Stimulated activated CD4-positive, alpha-beta T cell treated with anti-CD3 and anti-CD28 coated beads, Interleukin-2, amount 100 ng/mL, for 24 hours (primary cell): ENCODE results near the gene SLC35F3.

Experiments used
- DNase-seq, 2 donors: peaks; one replicate each; pipeline ENCODE4 v3.0.0-alpha.2; 2020

Gene SLC35F3

DNA sequence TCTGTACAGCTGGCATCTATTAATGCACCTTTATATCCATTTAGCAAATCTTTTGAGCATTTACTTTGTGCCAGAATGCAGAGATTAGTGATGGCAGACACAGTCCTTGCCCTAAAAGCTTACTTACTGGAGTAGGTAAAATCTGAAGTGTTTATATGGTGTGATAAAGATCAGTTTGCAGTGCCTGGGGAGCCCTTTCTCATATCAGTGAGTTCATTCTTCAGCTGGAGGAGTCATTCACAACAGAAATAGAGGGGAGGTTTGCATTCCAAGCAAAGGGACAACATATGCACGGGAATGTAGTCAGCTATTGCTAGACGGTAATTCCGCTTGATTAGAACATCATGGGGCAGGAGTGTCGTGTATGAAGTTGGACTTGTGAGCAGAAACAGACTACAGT, 8.4 kb downstream of the SLC35F3 start:
- no peak for DNase-seq

DNA sequence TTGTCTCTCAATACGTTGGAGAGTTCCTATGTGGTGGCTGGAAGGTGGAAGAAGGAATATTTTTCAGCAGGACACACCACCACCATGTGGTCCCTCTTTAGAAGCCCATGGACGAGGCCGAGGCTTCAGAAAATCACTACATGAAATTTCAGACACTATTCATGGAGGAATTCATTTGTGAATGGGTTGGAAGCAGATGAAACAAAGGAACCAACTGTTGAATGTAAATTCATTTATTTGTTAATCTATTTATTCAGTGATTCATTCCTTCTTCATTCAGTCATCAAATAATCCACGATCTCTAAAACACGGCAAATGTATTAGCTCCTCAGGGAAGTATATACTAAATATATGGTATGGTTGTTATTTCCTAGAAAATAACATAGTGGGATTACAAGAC, 12.2 kb downstream of the SLC35F3 start:
- no peak for DNase-seq

DNA sequence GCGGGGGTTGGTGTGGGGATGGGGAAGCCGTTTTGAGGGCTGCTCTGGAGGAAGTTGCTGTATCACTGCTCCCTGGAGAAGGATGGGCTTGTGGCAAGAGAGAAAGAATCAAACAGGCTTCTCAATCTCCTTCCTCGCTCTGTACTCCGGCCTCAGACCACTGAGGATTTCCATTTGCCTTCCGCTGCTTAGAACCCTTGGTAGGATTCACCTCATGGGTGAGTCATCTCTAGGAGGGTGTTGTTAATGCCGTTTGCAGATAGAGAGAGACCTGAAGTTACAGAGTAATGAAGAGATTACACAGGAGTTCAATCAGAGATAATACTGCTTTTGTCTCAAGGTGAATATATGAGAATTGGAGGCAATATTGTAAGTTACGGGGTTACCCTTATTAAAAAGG, 15.3 kb downstream of the SLC35F3 start:
- DNase-seq = no peak

DNA sequence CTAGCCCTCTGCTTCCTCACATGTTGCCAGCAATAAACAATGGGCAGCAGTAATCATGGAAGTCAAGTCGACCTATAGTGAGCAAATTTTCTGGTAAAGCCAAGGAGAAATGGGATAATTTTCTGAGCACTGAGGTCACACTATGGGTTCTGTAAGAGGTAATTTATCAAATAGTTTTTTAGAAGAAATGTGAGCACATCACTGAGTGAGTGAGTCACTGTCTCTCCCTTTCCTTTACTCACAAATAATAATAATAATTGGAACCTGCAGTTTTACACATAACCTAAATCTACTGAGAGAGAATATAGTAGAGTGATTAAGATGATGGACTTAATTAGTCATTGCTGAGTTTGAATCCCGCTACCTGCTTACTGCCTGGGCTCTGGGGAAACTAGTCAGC, 23.6 kb downstream of the SLC35F3 start:
- no peak for DNase-seq

DNA sequence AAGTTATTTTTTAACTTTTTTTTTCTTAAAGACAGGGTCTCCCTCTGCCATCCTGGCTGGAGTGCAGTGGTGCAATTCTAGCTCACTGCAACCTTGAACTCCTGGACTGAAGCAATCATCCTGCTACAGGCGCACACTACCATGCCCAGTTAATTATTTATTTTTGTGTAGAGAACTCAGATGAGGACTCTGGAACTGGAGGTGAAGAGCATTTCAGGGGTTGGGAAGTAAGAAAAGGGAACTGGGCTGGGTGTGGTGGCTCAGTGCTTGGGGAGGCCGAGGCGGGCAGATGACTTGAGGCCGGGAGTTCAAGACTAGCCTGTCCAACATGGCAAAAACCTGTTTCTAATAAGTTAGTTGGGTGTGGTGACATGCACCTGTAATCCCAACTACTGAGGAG, 28.9 kb downstream of the SLC35F3 start:
- no peak for DNase-seq

DNA sequence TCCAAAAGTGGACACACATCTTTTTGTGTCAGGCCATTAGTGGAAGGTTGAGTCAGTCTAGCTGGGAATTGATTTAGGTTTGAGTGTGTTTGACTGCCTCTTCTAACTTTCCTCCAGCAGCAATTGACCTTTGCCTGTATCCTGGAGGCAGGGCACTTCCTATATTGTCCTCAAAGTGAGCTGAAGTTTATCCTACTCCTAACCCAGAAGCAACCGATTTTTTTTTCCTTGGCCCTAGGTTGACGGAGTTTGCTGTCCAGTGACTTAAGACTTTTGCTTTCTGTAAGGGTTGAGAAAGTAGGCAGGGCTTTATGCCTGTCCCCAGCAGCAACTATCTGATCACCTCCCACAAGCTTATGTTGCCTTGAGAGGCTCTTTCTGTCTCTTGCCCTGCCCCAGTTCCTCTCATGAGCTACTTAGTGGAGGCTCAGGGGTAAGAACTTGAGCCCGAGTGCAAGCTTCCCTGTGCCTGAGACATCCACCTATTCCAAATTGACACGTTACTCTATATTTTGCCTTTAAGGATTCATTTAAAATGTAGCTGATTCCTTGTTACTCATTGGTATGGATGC, 30.9 kb downstream of the SLC35F3 start:
- no peak for DNase-seq

DNA sequence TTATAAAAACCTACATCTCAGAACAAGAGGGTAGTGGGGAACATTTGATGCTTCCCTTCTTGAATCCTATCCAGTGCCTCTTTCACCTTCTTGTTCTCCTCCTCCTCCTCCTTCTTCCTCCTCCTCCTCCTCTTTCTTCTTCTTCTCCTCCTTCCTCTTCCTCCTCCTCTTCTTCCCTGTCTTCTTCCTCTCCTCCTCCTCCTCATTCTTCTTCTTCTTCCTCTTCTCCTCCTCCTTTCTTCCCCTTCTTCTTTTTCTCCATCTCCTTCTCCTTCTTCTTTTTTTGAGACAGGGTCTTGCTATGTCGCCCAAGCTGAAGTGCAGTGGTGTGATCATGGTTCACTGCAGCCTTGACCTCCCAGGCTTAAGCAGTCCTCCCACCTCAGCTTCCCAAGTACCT, 31.9 kb downstream of the SLC35F3 start:
- DNase-seq = no peak

DNA sequence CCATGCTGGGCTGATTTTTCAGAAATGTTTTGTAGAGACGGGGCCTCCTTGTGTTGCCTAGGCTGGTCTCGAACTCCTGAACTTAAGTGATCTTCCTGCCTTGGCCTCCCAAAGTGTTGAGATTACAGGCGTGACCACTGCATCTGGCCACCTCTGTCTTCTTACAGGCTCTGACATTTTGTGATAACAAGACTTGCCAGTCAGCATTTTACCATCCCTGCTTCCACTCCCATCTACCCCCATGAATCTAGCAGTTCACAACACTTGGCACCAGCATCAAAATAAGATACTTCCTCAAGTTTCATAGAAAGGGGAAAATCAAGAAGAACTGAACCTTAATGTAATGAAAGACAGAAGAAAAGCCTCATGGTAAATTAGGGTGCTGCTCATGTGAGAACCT, 32.4 kb downstream of the SLC35F3 start:
- DNase-seq = no peak

DNA sequence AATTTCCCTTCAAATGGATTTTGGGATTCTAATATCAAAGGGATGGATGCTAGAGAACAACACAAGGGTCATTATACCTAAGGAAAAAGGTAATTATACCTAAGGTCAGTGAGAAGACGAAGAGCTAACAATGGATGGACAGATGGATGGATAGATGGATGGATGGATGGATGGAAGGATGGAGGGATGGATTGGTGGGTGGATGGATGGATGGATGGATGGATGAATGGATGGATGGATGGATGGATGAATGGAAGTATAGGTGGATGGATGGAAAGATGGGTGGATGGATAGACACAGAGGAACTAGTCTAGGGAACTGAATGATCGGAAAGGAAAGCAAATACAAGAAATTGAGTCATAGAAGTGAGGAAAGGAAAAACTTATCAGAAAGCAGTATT, 34.0 kb downstream of the SLC35F3 start:
- DNase-seq = no peak

DNA sequence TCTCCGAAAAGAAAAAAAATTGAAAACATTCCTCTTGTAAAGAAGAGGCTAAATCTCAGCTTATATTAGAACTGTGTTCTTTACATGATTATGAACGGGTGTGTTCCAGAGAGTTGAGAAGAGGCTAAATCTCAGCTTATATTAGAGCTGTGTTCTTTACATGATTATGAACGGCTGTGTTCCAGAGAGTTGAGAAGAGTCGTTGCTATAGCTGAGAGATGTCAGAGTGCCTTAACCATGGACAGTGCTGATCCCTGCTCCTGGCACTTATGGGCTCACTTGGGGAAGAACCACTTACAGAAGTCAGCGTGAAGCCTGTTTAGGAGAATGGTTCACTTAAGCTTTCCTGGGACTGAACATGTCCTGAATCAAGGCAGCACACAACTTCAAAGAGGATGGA, 35.0 kb downstream of the SLC35F3 start:
- DNase-seq = no peak

DNA sequence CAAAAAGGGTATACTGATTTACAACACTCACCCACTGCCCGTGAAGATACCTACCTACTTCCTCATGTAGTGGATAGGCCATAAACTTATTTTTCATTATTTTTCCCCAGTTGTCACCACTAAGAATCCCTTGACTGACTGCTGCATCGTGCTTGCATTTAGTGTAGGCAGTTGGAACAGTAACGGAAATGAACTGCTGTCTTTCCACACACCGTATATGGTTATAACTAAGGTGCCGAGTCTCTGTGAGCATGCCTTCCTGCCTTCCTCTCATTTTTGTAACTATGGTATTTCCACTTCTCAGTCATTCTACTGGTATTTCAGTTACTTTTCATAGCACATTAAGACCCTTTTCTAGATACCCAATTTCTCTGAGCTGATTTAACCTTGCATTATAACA, 36.4 kb downstream of the SLC35F3 start:
- DNase-seq = no peak

DNA sequence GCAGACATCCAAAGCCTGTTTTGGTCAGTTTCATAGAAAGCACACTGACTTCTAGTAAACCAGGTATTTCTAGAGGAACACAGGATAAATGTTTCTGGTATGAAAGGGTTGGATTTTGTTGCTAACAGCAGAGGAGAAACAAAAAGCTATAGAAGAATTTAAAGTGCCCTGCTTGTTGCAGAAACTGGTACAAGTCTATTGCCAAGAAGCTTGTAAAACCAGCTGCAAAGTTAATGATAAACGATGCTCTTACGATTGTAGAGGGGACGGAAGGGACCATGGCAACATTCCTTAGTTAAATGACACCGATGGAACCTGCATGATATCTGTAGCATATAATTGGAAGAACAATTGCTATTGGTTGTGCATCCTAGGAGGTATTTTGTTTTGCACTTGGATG, 40.1 kb downstream of the SLC35F3 start:
- no peak for DNase-seq

DNA sequence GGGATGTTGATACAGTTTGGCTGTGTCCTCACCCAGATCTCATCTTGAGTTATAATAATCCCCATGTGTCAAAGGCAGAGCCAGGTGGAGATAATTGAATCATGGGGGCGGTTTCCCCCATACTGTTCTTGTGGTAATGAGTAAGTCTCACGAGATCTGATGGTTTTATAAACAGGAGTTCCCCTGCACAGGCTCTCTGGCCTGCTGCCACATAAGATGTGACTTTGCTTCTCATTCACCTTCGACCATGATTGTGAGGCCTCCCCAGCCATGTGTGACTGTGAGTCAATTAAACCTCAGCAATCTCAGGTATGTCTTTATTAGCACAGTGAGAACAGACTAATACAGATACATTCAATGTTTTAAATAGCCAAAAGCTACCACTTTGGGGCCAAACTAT, 41.1 kb downstream of the SLC35F3 start:
- DNase-seq = no peak

DNA sequence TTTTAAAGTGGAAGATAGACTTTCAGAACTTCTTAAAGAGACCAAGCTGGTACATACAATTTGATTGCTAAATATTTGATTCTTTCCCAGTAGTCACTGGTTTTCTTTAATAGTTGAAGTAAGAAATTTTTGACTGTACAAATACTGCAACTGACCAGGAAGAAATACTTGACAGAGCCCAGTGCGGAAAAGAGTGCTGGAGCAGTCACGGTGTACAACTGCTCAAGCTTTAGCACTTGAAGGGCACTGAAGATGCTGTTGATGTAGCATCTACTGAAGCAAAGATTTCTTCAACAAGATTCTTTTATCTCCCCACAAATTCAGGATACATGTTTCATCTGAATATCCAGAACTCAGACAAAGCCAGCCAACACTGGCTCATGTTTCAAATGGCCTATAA, 41.5 kb downstream of the SLC35F3 start:
- DNase-seq = no peak

DNA sequence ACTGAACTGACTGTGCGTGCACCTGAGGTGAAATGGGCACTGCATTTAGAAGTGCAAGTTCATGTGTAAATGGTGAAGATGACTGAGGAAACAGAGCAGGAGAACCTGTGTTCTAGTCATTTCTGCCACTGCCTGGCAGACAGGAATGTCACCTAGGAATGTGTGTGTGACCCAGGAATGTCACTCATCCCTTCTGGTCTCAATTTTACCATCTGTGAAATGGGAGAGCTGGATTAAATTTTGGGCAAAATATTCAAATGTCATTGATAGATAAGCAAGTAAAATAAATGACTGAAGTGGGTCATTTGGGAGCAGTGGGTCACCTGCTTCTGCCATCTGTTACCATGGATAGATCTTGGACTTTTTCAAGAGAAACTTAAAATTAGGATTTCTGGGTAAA, 42.2 kb downstream of the SLC35F3 start:
- DNase-seq = no peak

DNA sequence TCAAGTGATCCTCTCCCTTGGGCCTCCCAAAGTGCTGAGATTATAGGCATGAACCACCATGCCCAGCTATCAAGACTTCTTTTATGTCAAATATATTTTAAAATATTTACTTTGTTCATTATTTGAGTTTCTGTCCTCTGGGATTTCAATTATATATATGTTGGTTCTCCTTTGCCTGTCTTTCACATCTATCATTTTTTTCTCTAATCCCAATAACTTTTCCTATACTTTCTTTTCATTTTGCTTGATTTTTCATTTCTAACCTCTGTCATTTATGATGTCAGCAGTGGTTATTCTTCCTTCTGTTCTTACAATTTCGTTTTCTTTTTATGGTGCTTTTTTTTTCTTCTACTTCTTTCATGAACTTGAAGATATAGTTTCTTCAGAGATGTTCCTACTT, 47.3 kb downstream of the SLC35F3 start:
- DNase-seq = no peak

DNA sequence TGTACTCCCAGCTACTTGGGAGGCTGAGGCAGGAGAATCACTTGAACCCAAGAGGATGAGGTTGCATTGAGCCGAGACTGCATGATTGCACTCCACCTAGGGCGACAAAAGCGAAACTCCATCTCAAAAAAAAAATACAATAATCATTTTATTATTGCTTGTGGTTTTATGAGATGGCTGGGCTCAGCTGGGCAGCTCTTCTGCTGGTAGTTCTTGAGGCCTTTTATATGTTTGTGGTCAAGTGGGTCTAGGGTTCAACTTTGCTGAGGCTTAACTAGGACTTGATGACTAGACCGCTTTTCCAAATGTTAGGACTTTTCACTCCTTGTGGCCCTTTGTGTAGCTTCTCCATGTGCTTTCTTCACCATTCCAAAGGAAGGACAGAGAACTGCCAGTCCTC, 53.2 kb downstream of the SLC35F3 start:
- no peak for DNase-seq

DNA sequence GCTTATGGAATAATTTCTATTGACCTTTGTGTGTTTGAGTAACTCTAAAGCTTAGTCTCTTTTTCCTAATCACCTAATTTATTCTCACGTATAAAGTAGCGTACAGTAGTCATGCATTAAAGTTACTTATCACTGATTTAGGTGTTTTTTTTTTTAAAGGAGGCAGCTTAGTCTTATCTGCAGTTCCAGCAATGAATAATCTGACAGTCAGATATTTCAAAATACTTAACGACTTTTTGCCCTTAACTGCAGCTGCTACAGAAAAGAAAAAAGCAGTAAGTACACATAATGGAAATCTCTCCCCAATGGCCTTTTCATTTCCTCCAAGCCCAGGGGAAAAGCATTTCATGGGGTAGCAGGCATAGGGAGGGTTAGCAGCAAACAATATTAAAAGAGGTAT, 54.6 kb downstream of the SLC35F3 start:
- no peak for DNase-seq

DNA sequence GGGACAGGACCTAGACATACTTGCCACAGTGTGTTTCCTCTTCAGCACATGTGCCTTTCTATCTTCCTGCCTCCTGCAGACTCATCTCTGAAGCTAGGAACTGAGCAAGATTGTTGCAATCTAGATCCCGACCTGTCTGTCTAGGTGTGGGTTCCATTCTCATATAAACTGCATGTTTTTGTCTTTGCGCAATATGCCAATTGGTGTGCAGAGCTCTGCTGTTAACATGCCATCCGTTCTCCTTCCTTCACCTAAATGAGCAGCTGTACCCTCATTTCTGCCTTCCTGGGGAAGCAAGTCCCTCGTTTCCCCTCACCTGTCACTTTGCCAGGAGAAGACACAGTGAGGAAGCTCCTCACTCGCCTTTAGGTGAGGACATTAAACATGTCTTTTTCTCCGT, 55.5 kb downstream of the SLC35F3 start:
- DNase-seq = no peak

DNA sequence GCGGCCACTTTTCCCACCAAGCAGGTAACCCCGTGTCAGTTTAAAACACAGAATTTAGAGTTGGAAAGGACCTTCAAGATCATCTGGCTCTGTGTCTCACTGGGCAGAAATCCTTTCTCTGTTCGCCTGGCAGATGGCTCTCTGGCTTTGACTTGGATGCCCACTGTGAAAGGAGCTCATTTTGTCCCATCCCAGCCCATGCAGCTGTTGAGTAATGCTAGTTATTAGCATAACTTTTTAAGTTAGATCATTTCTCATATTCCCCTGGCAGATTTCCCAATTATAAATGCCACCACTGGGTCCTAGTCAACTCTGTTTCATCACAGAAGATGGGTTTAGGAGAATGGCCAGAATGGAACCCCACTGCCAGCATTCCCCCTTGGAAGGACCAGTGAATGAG, 55.9 kb downstream of the SLC35F3 start:
- DNase-seq = no peak

DNA sequence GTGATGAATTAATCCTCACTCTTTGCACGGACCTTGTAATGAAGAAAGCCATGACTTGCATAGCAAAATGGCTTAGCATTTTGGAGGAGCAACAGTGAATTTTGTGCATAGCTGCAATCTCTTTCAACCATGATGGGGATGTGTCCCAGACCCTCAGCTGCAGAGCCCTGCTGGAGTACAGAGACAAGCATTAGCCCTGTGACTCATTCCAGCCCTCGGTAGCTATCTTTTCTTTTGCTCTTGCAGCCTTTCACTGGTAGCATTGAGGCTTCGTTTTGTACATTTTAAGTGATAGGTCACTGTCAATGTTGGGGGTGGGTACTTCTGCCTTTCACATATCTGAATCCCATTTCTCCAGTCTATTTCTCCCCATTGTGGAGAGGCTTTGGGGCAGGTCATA, 58.4 kb downstream of the SLC35F3 start:
- DNase-seq = no peak

DNA sequence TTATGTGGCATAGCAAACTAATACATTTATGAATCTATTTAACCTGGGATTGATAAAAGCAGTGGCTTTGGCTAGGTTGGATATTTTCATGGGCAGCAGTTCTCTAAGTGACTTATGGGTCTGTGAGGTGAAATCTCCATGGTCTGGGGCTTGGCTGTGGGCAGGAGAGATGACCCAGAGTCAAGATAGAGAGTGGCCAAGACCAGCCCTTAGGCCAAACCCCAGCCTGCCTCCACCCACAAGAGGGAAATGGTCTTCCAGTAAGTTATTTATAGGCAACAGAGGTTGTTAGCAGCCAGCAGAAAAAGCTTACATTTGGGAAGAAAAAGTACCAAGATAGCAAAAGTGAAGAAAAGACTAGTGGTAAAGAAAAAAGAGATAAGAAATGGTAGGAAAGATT, 61.4 kb downstream of the SLC35F3 start:
- DNase-seq = no peak

DNA sequence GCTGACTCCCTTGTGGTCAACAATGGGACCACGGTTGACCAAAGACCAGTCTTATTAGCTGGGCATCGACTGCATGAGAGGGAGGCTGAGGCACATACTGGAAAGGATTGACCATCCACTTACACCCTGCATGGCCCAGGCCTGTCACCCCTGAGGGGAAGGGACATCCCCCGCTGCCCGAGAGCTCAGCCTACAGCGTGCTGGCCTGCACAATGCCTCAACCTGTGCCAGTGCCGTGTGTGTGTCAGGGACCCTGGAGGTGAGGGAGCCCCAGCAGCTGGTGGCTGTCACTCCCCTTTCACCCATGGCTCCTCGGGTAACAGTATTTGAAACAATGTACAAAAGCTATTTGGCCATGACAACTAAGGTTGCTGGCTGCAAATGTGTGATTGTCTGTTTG, 67.3 kb downstream of the SLC35F3 start:
- DNase-seq = no peak

DNA sequence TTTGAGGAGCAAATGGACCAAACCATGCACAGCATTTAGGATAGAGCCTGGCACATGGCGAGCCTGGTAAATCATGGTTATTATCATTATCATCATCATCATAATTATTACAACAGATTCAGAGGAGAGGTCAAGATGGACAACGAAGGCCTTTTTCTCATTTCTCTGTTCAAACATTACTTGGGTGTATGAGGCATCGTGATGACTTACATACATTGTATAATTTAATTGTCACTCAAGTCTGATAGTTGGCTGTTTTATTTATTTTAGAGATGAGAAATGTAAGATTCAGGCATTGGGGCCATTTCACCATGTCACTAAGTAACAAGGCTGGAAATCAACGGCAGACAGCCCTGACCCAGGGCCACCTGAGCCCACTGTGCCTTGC, 68.1 kb downstream of the SLC35F3 start:
- no peak for DNase-seq

DNA sequence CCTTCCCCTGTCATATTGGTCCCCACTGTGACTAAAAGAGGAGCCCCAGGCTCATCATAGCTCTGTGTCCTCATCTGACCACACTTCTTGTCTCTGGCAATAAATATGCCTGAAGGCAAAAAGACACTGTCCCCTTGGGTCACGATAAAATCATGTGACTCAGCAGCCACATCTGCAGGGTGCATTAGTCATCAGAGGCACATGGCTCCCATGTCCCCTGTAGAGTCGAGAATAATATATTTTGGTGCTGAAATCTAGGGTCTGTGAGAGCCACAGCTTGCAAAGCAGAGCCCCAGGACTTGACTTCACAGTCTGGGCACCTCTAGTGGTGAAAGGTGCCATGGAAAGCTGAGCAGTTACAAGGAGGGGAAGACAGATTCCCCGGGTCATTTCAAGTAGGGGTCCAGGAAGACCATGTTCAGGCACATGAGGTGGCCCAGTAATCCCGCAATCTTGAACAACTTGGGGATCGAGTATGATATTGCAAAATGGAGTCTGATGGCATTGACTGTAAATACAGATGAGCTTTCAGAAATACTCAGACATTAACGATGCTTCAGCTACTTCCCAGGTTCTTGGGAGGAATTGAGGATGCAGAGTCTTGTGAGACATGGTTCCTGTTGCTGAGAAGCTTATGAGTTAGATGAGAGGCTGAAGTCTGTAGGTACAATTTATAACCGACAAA, 68.6 kb downstream of the SLC35F3 start:
- DNase-seq = no peak

DNA sequence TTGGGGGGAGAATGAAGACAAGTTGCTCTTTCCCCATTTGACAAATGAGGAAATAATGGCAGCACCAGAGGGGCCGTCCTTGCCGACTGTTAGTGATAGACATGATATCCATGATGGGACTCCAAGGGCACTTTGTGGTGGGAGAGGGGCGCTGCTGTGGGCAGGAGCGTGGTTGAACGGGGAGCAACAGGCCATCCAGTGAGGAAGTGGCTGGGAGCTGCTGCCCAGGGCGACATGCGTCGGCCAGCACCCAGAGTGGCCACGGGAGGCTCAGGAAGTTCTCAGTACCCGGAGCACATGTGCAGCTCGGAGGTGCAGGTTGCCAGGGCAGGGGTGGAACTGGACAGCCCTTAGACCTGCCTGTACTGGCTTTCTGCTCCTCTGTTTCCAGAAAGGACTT, 71.0 kb downstream of the SLC35F3 start:
- DNase-seq = no peak
